HCT116 (cell line): Measurements from ENCODE around the gene DDAH1. TPM values are rescaled to one million over a fixed set of nuclear protein-coding genes. Genes with fewer than 3 reads are reported as not detected.

ENCODE experiments used
- ATAC-seq: fragments of 200-7000 bp; cut with Tn5 transposase; 2 replicates; pipeline ENCODE4 v1.9.1; 2020; ENCODE audit warnings: mild to moderate bottlenecking, moderate library complexity
- BruUV-seq: library from RNA; stranded (reverse); fragments of 400-500 nt; replicated peaks from 2 replicates; lab custom pipeline; 2021; lab: Mats Ljungman, UMichigan
- CTCF ChIA-PET: fragments of 300-600 bp; sonication (Branson Sonifier 250); formaldehyde crosslinking; loops from one replicate; lab custom pipeline; 2021; ENCODE audit warnings: antibody characterized with exemption; lab: Charles Lee
- POLR2A ChIA-PET: fragments of 300-600, 350-600 bp; sonication (Branson Sonifier 250); formaldehyde crosslinking; loops from one replicate; lab custom pipeline; 2021; ENCODE audit warnings: antibody characterized with exemption; lab: Charles Lee
- RAD21 ChIA-PET, 2 experiments: fragments of 300-600 bp; sonication (Branson Sonifier 250); formaldehyde crosslinking; loops; one replicate each; lab custom pipeline; 2023; ENCODE audit warnings: low total read pairs in 2 of 2; ENCODE audit not compliant: uncharacterized antibody in 2 of 2, unreplicated experiment in 2 of 2, low non-redundant PET in 1 of 2; lab: Charles Lee
- DNase-seq: peaks from one replicate; pipeline ENCODE4 v3.0.0-alpha.2; 2010; ENCODE audit warnings: low read depth, low spot score
- H2AFZ ChIP-seq: fragments of 200-600 bp; shearing (Covaris generic), sonication (generic); 2 replicates; pipeline ENCODE4 v1.6.1; 2017; ENCODE audit warnings: low read depth, mixed run types, mixed read lengths, antibody characterized with exemption, low read length; ENCODE audit not compliant: poor library complexity, severe bottlenecking
- H3K27ac ChIP-seq: 2 replicates; pipeline ENCODE4 v1.5.1; 2012; ENCODE audit warnings: low read depth, low read length
- H3K27me3 ChIP-seq: fragments of 200-600 bp; sonication (generic); 2 replicates; pipeline ENCODE4 v1.6.1; 2016; ENCODE audit warnings: mixed run types, low read length, mixed read lengths; ENCODE audit not compliant: insufficient read depth
- H3K36me3 ChIP-seq, 2 experiments: fragments of 200-500 bp in 1 of 2; fragments of 200-600 bp in 1 of 2; sonication (Bioruptor generic) in 1 of 2; sonication (generic) in 1 of 2; 2 replicates each; pipeline versions ENCODE4 v1.5.1 to v1.6.1; 2014 to 2016; ENCODE audit warnings: low read length in 2 of 2, inconsistent platforms in 1 of 2, mixed read lengths in 1 of 2, mixed run types in 1 of 2; ENCODE audit not compliant: insufficient read depth in 2 of 2, control insufficient read depth in 1 of 2
- H3K4me1 ChIP-seq, 2 experiments: fragments of 200-600 bp in 1 of 2; sonication (generic) in 1 of 2; 2 replicates each; pipeline versions ENCODE4 v1.5.1 to v1.6.1; 2012 to 2017; ENCODE audit warnings: low read length in 2 of 2, inconsistent platforms in 1 of 2, mild to moderate bottlenecking in 1 of 2, mixed read lengths in 1 of 2, mixed run types in 1 of 2, moderate library complexity in 1 of 2; ENCODE audit not compliant: insufficient read depth in 2 of 2, control insufficient read depth in 1 of 2
- H3K4me2 ChIP-seq: fragments of 200-600 bp; sonication (generic); 2 replicates; pipeline ENCODE4 v1.6.1; 2017; ENCODE audit warnings: mixed run types, low read length, mixed read lengths
- H3K4me3 ChIP-seq, 2 experiments: fragments of 200-600 bp in 1 of 2; sonication (generic) in 1 of 2; replicated peaks in 1 of 2; 2 replicates each; pipeline ENCODE4 v1.5.1; 2011 to 2016; ENCODE audit warnings: low read length in 2 of 2, control low read depth in 1 of 2, low read depth in 1 of 2, mild to moderate bottlenecking in 1 of 2, mixed read lengths in 1 of 2, mixed run types in 1 of 2
- H3K79me2 ChIP-seq: fragments of 200-600 bp; sonication (generic); 2 replicates; pipeline ENCODE4 v1.6.1; 2017; ENCODE audit warnings: mild to moderate bottlenecking, mixed run types, low read length, moderate library complexity, mixed read lengths; ENCODE audit not compliant: insufficient read depth
- H3K9ac ChIP-seq: fragments of 200-600 bp; sonication (generic); 2 replicates; pipeline ENCODE4 v1.6.1; 2016; ENCODE audit warnings: low read length, mixed read lengths
- H3K9me2 ChIP-seq: fragments of 200-600 bp; sonication (generic), shearing (Covaris generic); 2 replicates; pipeline ENCODE4 v1.6.1; 2017; ENCODE audit warnings: mixed run types, mild to moderate bottlenecking, moderate library complexity; ENCODE audit not compliant: insufficient read depth
- H3K9me3 ChIP-seq, 2 experiments: fragments of 200-500 bp in 1 of 2; fragments of 200-600 bp in 1 of 2; sonication (Bioruptor generic) in 1 of 2; sonication (generic) in 1 of 2; 2 replicates each; pipeline ENCODE4 v1.6.1; 2014 to 2017; ENCODE audit warnings: low read length in 2 of 2, mixed read lengths in 2 of 2, inconsistent platforms in 1 of 2, low read depth in 1 of 2, mild to moderate bottlenecking in 1 of 2, mixed run types in 1 of 2, moderate library complexity in 1 of 2; ENCODE audit not compliant: control insufficient read depth in 1 of 2, insufficient read depth in 1 of 2
- H4K20me1 ChIP-seq: fragments of 200-600 bp; sonication (generic), shearing (Covaris generic); 2 replicates; pipeline ENCODE4 v1.6.1; 2017; ENCODE audit warnings: mixed run types, mild to moderate bottlenecking, moderate library complexity; ENCODE audit not compliant: insufficient read depth
- ELF1 ChIP-seq: IDR thresholded peaks from 2 replicates; pipeline ENCODE4 v1.6.1; 2012; ENCODE audit warnings: low read depth, borderline replicate concordance
- FOSL1 ChIP-seq: IDR thresholded peaks from 2 replicates; pipeline ENCODE4 v1.6.1; 2012; ENCODE audit warnings: low read depth
- TCF7L2 ChIP-seq: IDR thresholded peaks from 2 replicates; pipeline ENCODE4 v1.7.0; 2011; ENCODE audit warnings: borderline replicate concordance, inconsistent platforms; ENCODE audit not compliant: insufficient read depth, insufficient read length; ENCODE audit errors: extremely low read depth
- ZFX ChIP-seq: fragments of 450-650 bp; IDR thresholded peaks from 2 replicates; pipeline ENCODE4 v1.6.1; 2017
- intact Hi-C: fragments of 100-400 bp; cut with micrococcal nuclease; formaldehyde crosslinking; loops from 2 replicates; pipeline ENCODE4 v1.10.0; 2022
- total RNA-seq: library from RNA; stranded (reverse); gene quantifications from one replicate; pipeline ENCODE4 v1.2.1, GENCODE V29; 2021; ENCODE audit not compliant: unreplicated experiment
- TF ChIP-seq, protein P1 (sequence below), 3 experiments: fragments of 200-600 bp in 1 of 3; sonication (generic) in 1 of 3; IDR thresholded peaks in 2 of 3; conservative IDR thresholded peaks in 1 of 3; 2 replicates each; pipeline ENCODE4 v1.5.1; 2012 to 2017; ENCODE audit warnings: low read depth in 2 of 3, low read length in 2 of 3, antibody characterized with exemption in 1 of 3, borderline replicate concordance in 1 of 3, control low read depth in 1 of 3, mild to moderate bottlenecking in 1 of 3, mixed read lengths in 1 of 3, mixed run types in 1 of 3, moderate library complexity in 1 of 3; ENCODE audit not compliant: insufficient read depth in 1 of 3
- TF ChIP-seq, protein P2 (sequence below): IDR thresholded peaks from 2 replicates; pipeline ENCODE4 v1.6.1; 2011; ENCODE audit warnings: mild to moderate bottlenecking, low read length, moderate library complexity; ENCODE audit not compliant: insufficient replicate concordance; ENCODE audit errors: extremely low read depth
- TF ChIP-seq, protein P3 (sequence below): IDR thresholded peaks from 2 replicates; pipeline ENCODE4 v1.6.1; 2012; ENCODE audit warnings: low read depth

Gene DDAH1
- total RNA-seq, 1 experiment from 2014 or later, result 16.6 TPM

DNA sequence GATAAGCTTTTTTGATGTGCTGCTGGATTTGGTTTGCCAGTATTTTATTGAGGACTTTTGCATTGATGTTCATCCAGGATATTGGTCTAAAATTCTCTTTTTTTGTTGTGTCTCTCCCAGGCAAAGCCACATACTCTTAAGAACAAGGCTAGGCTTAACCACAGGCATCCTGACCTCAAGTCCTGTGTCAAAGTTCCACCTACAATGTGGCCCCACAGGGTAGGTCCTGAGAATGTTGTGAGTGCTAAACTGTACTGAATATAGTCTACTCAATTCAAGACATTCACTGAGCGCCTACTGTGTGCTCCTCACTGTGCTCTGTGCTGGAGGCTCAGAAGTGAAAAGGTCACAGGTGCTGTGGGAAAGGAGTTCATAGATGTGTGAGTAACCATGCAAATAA is 20.6 kb downstream of the DDAH1 start:
- no peaks in the 10 kb centered on the region for H3K36me3 ChIP-seq
- no peak overlapping the region for H3K4me2 ChIP-seq
- no peak overlapping the region for H3K9ac ChIP-seq
- no peak overlapping the region for H3K4me3 ChIP-seq
- H2AFZ ChIP-seq, result no peak overlapping the region
- H3K79me2 ChIP-seq, result no peaks in the 10 kb centered on the region; the same call in 1 of the 2 replicates
- CTCF ChIA-PET, result no interaction called here
- no peaks in the 10 kb centered on the region for H3K9me3 ChIP-seq
- no peaks in the 10 kb centered on the region for H3K9me2 ChIP-seq
- intact Hi-C loops, result no loop called here
- POLR2A ChIA-PET, result no interaction called here
- H3K27ac ChIP-seq, result no peak overlapping the region
- H3K4me1 ChIP-seq, result peaks cover 0 to 3% of the 10 kb centered on the region in 2 experiments; a peak in 1 of 4 replicates
- no peak for TF ChIP-seq ELF1
- TF ChIP-seq, protein P1, sequence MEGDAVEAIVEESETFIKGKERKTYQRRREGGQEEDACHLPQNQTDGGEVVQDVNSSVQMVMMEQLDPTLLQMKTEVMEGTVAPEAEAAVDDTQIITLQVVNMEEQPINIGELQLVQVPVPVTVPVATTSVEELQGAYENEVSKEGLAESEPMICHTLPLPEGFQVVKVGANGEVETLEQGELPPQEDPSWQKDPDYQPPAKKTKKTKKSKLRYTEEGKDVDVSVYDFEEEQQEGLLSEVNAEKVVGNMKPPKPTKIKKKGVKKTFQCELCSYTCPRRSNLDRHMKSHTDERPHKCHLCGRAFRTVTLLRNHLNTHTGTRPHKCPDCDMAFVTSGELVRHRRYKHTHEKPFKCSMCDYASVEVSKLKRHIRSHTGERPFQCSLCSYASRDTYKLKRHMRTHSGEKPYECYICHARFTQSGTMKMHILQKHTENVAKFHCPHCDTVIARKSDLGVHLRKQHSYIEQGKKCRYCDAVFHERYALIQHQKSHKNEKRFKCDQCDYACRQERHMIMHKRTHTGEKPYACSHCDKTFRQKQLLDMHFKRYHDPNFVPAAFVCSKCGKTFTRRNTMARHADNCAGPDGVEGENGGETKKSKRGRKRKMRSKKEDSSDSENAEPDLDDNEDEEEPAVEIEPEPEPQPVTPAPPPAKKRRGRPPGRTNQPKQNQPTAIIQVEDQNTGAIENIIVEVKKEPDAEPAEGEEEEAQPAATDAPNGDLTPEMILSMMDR (IDR thresholded peaks at IDR 0.05 in 2 of 3, conservative IDR thresholded peaks at IDR 0.05 in 1 of 3; ENCODE audit: borderline replicate concordance in 1 of 3, insufficient read depth in 1 of 3, low read depth in 2 of 3, low read length in 2 of 3), result no peak
- DNase-seq (no peak), ATAC-seq (no peak)
- RAD21 ChIA-PET, result no interaction called here
- H3K27me3 ChIP-seq, result no peaks in the 10 kb centered on the region
- no peaks in the 10 kb centered on the region for H4K20me1 ChIP-seq
- BruUV-seq, result no TSS peak

DNA sequence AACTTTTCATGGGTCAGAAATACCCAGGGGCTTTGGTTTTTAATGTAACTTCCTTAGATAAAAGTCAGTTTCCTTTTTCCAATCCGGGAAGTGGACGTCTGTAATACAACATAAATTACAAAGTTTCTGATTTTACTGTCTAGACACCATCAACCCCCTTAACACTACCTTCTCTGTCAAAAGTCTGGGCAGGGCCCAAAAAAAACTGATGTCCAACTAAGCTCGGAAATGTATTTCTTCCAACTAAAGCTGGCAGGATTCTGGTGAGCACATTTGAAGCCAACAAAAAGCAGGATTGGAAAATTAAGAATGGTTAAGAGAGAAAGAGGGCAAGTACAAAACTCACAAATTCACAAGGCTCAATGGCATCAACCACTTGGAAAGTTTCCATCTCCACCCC is 24.3 kb downstream of the DDAH1 start:
- no TSS peak for BruUV-seq
- Histone ChIP-seq H2AFZ (no peak overlapping the region), H3K9me3 (no peaks in the 10 kb centered on the region), H3K27ac (no peak overlapping the region), H3K27me3 (no peaks in the 10 kb centered on the region), H3K79me2 (no peaks in the 10 kb centered on the region; the same call in 1 of the 2 replicates), H3K4me1 (0 out of 4 replicates have a peak, but pooled peaks cover 0 to 3% of the 10 kb centered on the region in 2 experiments), H3K4me3 (no peak overlapping the region), H4K20me1 (no peaks in the 10 kb centered on the region), H3K9ac (no peak overlapping the region), H3K36me3 (no peaks in the 10 kb centered on the region), H3K4me2 (no peak overlapping the region), H3K9me2 (no peaks in the 10 kb centered on the region)
- intact Hi-C loops, result no loop called here
- ChIA-PET CTCF (interaction anchor here (1.3 kb wide), 1 partner anchor 252 kb away, joined by 4 read pairs; no protein-coding TSS in a partner anchor), POLR2A (no interaction called here), RAD21 (no interaction called here)
- DNase-seq (no peak), ATAC-seq (no peak)
- TF ChIP-seq ZFX (no peak), FOSL1 (no peak), ELF1 (no peak), TCF7L2 (no peak)
- TF ChIP-seq, protein P2, sequence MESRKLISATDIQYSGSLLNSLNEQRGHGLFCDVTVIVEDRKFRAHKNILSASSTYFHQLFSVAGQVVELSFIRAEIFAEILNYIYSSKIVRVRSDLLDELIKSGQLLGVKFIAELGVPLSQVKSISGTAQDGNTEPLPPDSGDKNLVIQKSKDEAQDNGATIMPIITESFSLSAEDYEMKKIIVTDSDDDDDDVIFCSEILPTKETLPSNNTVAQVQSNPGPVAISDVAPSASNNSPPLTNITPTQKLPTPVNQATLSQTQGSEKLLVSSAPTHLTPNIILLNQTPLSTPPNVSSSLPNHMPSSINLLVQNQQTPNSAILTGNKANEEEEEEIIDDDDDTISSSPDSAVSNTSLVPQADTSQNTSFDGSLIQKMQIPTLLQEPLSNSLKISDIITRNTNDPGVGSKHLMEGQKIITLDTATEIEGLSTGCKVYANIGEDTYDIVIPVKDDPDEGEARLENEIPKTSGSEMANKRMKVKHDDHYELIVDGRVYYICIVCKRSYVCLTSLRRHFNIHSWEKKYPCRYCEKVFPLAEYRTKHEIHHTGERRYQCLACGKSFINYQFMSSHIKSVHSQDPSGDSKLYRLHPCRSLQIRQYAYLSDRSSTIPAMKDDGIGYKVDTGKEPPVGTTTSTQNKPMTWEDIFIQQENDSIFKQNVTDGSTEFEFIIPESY, result no peak
- TF ChIP-seq, protein P3, sequence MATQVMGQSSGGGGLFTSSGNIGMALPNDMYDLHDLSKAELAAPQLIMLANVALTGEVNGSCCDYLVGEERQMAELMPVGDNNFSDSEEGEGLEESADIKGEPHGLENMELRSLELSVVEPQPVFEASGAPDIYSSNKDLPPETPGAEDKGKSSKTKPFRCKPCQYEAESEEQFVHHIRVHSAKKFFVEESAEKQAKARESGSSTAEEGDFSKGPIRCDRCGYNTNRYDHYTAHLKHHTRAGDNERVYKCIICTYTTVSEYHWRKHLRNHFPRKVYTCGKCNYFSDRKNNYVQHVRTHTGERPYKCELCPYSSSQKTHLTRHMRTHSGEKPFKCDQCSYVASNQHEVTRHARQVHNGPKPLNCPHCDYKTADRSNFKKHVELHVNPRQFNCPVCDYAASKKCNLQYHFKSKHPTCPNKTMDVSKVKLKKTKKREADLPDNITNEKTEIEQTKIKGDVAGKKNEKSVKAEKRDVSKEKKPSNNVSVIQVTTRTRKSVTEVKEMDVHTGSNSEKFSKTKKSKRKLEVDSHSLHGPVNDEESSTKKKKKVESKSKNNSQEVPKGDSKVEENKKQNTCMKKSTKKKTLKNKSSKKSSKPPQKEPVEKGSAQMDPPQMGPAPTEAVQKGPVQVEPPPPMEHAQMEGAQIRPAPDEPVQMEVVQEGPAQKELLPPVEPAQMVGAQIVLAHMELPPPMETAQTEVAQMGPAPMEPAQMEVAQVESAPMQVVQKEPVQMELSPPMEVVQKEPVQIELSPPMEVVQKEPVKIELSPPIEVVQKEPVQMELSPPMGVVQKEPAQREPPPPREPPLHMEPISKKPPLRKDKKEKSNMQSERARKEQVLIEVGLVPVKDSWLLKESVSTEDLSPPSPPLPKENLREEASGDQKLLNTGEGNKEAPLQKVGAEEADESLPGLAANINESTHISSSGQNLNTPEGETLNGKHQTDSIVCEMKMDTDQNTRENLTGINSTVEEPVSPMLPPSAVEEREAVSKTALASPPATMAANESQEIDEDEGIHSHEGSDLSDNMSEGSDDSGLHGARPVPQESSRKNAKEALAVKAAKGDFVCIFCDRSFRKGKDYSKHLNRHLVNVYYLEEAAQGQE, result no peak
- TF ChIP-seq, protein P1 (IDR thresholded peaks at IDR 0.05 in 2 of 3, conservative IDR thresholded peaks at IDR 0.05 in 1 of 3; ENCODE audit: borderline replicate concordance in 1 of 3, insufficient read depth in 1 of 3, low read depth in 2 of 3, low read length in 2 of 3), result no peak
